Head of caudate nucleus (tissue), 42 donors: ENCODE results near the gene BLACAT1.
"Not testable (repeated sequence)": the region's sequence is repeated elsewhere in the genome, so short reads cannot be mapped to it uniquely, and the experiment has no call there.

Experiments
- DNase-seq, 42 donors: peaks; one replicate each; pipeline versions ENCODE4 v3.0.0 to v3.0.0-alpha.2; 2020 to 2021; ENCODE audit warnings: mixed read lengths in 7 of 42
- intact Hi-C: fragments of 100-400 bp; cut with DNase I; formaldehyde crosslinking; loops from one replicate; pipeline ENCODE4 v1.15.0; 2022

BLACAT1 gene

GRCh38 chr1:205488074-205488723 is 32.4 kb upstream of the BLACAT1 start:
- peak in 40 of 42 donors; percentile 45 to 90 (median 75) for DNase-seq
- intact Hi-C loops, result loop anchor here (2.0 to 10.0 kb wide), 3 partner anchors 37 to 151 kb away; no protein-coding TSS in a partner anchor

- DNase-seq, result no peak
- intact Hi-C loops, result loop anchor here (5.0 to 10.0 kb wide), 2 partner anchors 91 to 149 kb away; no protein-coding TSS in a partner anchor
These were observed 30.4 kb upstream of the BLACAT1 start for GRCh38 chr1:205486258-205486657.

GRCh38 chr1:205484985-205485967 is 29.4 kb upstream of the BLACAT1 start:
- peak; percentile 30 to 89 (median 75) for DNase-seq
- intact Hi-C loops, result loop anchor here (5.0 to 10.0 kb wide), 3 partner anchors 53 to 148 kb away; no protein-coding TSS in a partner anchor

GRCh38 chr1:205483372-205483771 is 27.5 kb upstream of the BLACAT1 start:
- no peak for DNase-seq
- intact Hi-C loops, result loop anchor here (5.0 to 10.0 kb wide), 2 partner anchors 51 to 89 kb away; no protein-coding TSS in a partner anchor

- intact Hi-C loops, result loop anchor here (5.0 to 10.0 kb wide), 2 partner anchors 50 to 88 kb away; no protein-coding TSS in a partner anchor
- DNase-seq, result not testable (repeated sequence)
These were observed 26.7 kb upstream of the BLACAT1 start for GRCh38 chr1:205482587-205482986.

- DNase-seq, result no peak
- intact Hi-C loops, result loop anchor here (5.0 to 10.0 kb wide), 2 partner anchors 49 to 87 kb away; no protein-coding TSS in a partner anchor
These were observed 25.8 kb upstream of the BLACAT1 start for GRCh38 chr1:205481629-205482151.

- DNase-seq, result no peak
These were observed 25.4 kb upstream of the BLACAT1 start for GRCh38 chr1:205481218-205481617.

GRCh38 chr1:205480349-205480985 is 24.6 kb upstream of the BLACAT1 start:
- no peak for DNase-seq
- intact Hi-C loops, result loop anchor here (5.0 to 10.0 kb wide), 2 partner anchors 48 to 86 kb away; no protein-coding TSS in a partner anchor

More at GRCh38 chr1:205481218-205481617, 25.4 kb upstream of the BLACAT1 start:
- intact Hi-C loops, result loop anchor here (5.0 to 10.0 kb wide), 2 partner anchors 49 to 86 kb away; no protein-coding TSS in a partner anchor

GRCh38 chr1:205478985-205479384 is 23.1 kb upstream of the BLACAT1 start:
- DNase-seq, intact Hi-C loops: not testable (repeated sequence)

- intact Hi-C loops, result no loop called here
- peak in 2 of 42 donors; percentile 24 to 41 for DNase-seq
These were observed 22.0 kb upstream of the BLACAT1 start for GRCh38 chr1:205477759-205478247.

GRCh38 chr1:205477121-205477758 is 21.4 kb upstream of the BLACAT1 start:
- intact Hi-C loops, result no loop called here
- DNase-seq, result no peak

- intact Hi-C loops, result no loop called here
- no peak for DNase-seq
These were observed 20.8 kb upstream of the BLACAT1 start for GRCh38 chr1:205476648-205477047.

- no peak for DNase-seq
- intact Hi-C loops, result no loop called here
These were observed 20.0 kb upstream of the BLACAT1 start for GRCh38 chr1:205475855-205476254.

GRCh38 chr1:205474571-205474970 is 18.7 kb upstream of the BLACAT1 start:
- intact Hi-C loops, result no loop called here
- DNase-seq, result no peak

- intact Hi-C loops, result no loop called here
- no peak for DNase-seq
These were observed 18.1 kb upstream of the BLACAT1 start for GRCh38 chr1:205473966-205474365.

- intact Hi-C loops, result no loop called here
- no peak for DNase-seq
These were observed 17.6 kb upstream of the BLACAT1 start for GRCh38 chr1:205473475-205473874.

GRCh38 chr1:205472737-205473441 is 17.0 kb upstream of the BLACAT1 start:
- intact Hi-C loops, result no loop called here
- no peak for DNase-seq
